Glutamatergic neuron (in vitro differentiated cells): ENCODE results near the gene ITGA8. TPM values are rescaled to one million over a fixed set of nuclear protein-coding genes. Genes with fewer than 3 reads are reported as not detected.

Experiments
- DNase-seq: peaks from one replicate; pipeline ENCODE4 v3.0.0; 2022
- H3K27ac Mint-ChIP-seq: one replicate; pipeline ENCODE4 v1.8.0; 2020; ENCODE audit warnings: mild to moderate bottlenecking, mixed read lengths, inconsistent platforms; ENCODE audit not compliant: unreplicated experiment
- H3K27me3 Mint-ChIP-seq: one replicate; pipeline ENCODE4 v1.8.0; 2020; ENCODE audit warnings: mild to moderate bottlenecking, moderate library complexity, mixed read lengths, inconsistent platforms; ENCODE audit not compliant: unreplicated experiment
- H3K36me3 Mint-ChIP-seq: one replicate; pipeline ENCODE4 v1.8.0; 2020; ENCODE audit warnings: mild to moderate bottlenecking, mixed read lengths, inconsistent platforms; ENCODE audit not compliant: unreplicated experiment
- H3K4me1 Mint-ChIP-seq: one replicate; pipeline ENCODE4 v1.8.0; 2020; ENCODE audit warnings: mild to moderate bottlenecking, low read depth, mixed read lengths, inconsistent platforms; ENCODE audit not compliant: unreplicated experiment
- H3K4me3 Mint-ChIP-seq: one replicate; pipeline ENCODE4 v1.8.0; 2020; ENCODE audit warnings: mild to moderate bottlenecking, mixed read lengths, inconsistent platforms; ENCODE audit not compliant: unreplicated experiment
- H3K9me3 Mint-ChIP-seq: one replicate; pipeline ENCODE4 v1.8.0; 2020; ENCODE audit warnings: mild to moderate bottlenecking, moderate library complexity, mixed read lengths, inconsistent platforms; ENCODE audit not compliant: unreplicated experiment
- total RNA-seq: library from RNA; stranded (reverse); fragmentation: NEBNext Ultra II Directional; extraction: Animal tissue kit (Norgen Biotek cat#: 25700); gene quantifications from one replicate; pipeline ENCODE4 v1.2.1, GENCODE V29; 2021; ENCODE audit not compliant: unreplicated experiment
- TF ChIP-seq, protein P1 (sequence below): fragments of 200-600 bp; sonication (generic); IDR thresholded peaks from one replicate; pipeline ENCODE4 v1.5.0; 2021; ENCODE audit not compliant: partially characterized antibody, unreplicated experiment

Gene ITGA8
- total RNA-seq, 1 donor from 2014 or later: 0.93 TPM

- H3K9me3 Mint-ChIP-seq: no peaks in the 10 kb centered on the region
- H3K4me3 Mint-ChIP-seq: no peak overlapping the region
- TF ChIP-seq, protein P1, sequence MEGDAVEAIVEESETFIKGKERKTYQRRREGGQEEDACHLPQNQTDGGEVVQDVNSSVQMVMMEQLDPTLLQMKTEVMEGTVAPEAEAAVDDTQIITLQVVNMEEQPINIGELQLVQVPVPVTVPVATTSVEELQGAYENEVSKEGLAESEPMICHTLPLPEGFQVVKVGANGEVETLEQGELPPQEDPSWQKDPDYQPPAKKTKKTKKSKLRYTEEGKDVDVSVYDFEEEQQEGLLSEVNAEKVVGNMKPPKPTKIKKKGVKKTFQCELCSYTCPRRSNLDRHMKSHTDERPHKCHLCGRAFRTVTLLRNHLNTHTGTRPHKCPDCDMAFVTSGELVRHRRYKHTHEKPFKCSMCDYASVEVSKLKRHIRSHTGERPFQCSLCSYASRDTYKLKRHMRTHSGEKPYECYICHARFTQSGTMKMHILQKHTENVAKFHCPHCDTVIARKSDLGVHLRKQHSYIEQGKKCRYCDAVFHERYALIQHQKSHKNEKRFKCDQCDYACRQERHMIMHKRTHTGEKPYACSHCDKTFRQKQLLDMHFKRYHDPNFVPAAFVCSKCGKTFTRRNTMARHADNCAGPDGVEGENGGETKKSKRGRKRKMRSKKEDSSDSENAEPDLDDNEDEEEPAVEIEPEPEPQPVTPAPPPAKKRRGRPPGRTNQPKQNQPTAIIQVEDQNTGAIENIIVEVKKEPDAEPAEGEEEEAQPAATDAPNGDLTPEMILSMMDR: no peak
- no peak overlapping the region for H3K27ac Mint-ChIP-seq
- H3K4me1 Mint-ChIP-seq: no peaks in the 10 kb centered on the region
- H3K36me3 Mint-ChIP-seq: no peaks in the 10 kb centered on the region
- DNase-seq: no peak
- H3K27me3 Mint-ChIP-seq: no peaks in the 10 kb centered on the region
These were observed 224.7 kb downstream of the ITGA8 start for GRCh38 chr10:15494850-15495506.

DNA sequence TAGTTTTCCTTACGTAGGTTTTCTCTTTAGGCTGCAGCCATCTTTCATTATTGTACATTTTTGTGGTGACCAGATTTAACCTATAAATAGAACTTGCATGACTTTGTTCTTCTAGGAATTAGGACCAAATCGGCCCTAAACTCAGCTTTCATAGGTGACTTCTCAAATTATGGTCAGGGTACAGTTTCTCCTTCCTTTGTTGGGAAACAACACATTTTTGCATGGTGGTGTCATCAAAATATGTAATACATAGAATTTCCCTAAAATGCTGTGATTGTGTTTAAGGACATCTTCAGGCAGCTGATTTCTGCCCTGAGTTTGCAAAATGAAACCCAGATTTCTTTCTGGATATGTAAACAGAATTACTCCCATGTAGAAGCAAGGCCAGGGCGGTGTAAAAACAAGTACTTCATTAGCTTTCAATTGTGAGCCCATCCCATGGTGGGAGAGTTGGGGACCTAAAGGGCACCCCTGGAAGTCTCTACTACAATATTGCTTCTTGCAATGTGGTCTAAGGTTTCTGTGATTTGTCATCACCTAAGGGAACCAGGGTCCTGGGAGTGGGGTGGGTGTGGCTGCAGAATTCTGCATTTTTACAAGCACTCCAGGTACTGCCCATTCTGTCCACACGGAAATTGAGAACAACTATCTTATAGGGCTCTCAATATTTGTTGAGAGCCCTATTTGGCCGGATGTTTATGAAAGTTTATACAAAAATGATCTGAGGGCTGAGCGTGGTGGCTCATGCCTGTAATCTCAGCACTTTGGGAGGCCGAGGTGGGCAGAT lies 227.7 kb downstream of the ITGA8 start:
- DNase-seq: no peak
- H3K4me3 Mint-ChIP-seq: no peak overlapping the region
- peaks cover 3% of the 10 kb centered on the region for H3K27me3 Mint-ChIP-seq
- no peaks in the 10 kb centered on the region for H3K9me3 Mint-ChIP-seq
- no peaks in the 10 kb centered on the region for H3K36me3 Mint-ChIP-seq
- H3K4me1 Mint-ChIP-seq: no peaks in the 10 kb centered on the region
- TF ChIP-seq, protein P1: no peak
- no peak overlapping the region for H3K27ac Mint-ChIP-seq

GRCh38 chr10:15489431-15489830 lies 230.3 kb downstream of the ITGA8 start:
- Mint-ChIP-seq H3K27ac (no peak overlapping the region), H3K36me3 (no peaks in the 10 kb centered on the region), H3K4me1 (no peaks in the 10 kb centered on the region), H3K4me3 (no peak overlapping the region), H3K27me3 (peaks cover 3% of the 10 kb centered on the region), H3K9me3 (no peaks in the 10 kb centered on the region)
- no peak for DNase-seq
- TF ChIP-seq, protein P1: no peak

- no peak overlapping the region for H3K4me3 Mint-ChIP-seq
- no peaks in the 10 kb centered on the region for H3K4me1 Mint-ChIP-seq
- peaks cover 3% of the 10 kb centered on the region for H3K27me3 Mint-ChIP-seq
- peaks cover 3% of the 10 kb centered on the region for H3K9me3 Mint-ChIP-seq
- no peak overlapping the region for H3K27ac Mint-ChIP-seq
- H3K36me3 Mint-ChIP-seq: no peaks in the 10 kb centered on the region
- no peak for DNase-seq
- TF ChIP-seq, protein P1: no peak
These were observed 232.3 kb downstream of the ITGA8 start for GRCh38 chr10:15487376-15487775.

DNA sequence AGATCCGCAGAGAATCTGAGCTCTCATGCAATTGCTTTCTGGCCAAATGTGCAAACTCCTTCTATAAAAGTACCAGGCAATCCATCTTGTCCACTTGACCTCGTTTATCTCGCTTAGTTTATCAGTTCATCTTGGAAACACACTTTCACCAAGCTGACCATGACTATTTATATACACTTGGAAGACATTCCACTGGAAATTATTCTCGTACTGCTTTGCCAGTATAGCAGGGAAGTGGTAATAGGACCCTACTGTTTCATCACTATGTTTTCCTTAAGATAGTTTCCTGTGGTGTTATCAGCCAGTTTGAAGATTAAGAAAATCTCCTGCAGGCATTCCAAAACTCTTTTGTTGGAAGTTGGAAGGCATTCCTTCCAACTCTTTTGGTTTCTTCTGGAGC lies 233.3 kb downstream of the ITGA8 start:
- Mint-ChIP-seq H3K4me3 (no peak overlapping the region), H3K4me1 (no peaks in the 10 kb centered on the region), H3K9me3 (peaks cover 3% of the 10 kb centered on the region), H3K27ac (no peak overlapping the region), H3K27me3 (peaks cover 3% of the 10 kb centered on the region), H3K36me3 (no peaks in the 10 kb centered on the region)
- TF ChIP-seq, protein P1: no peak
- DNase-seq: no peak
